NT2/D1 (cell line): ENCODE results near the gene MLC1.

ENCODE experiments used
- SUZ12 ChIP-seq: IDR thresholded peaks from 2 replicates; pipeline ENCODE4 v1.6.1; 2011; ENCODE audit not compliant: insufficient read length, insufficient read depth; ENCODE audit errors: extremely low read depth
- YY1 ChIP-seq: IDR thresholded peaks from 2 replicates; pipeline ENCODE4 v1.6.1; 2011; ENCODE audit not compliant: insufficient read length, insufficient read depth
- ZNF274 ChIP-seq: IDR thresholded peaks from 2 replicates; pipeline ENCODE4 v1.6.1; 2011; ENCODE audit warnings: mild to moderate bottlenecking, low read depth, low read length

DNA sequence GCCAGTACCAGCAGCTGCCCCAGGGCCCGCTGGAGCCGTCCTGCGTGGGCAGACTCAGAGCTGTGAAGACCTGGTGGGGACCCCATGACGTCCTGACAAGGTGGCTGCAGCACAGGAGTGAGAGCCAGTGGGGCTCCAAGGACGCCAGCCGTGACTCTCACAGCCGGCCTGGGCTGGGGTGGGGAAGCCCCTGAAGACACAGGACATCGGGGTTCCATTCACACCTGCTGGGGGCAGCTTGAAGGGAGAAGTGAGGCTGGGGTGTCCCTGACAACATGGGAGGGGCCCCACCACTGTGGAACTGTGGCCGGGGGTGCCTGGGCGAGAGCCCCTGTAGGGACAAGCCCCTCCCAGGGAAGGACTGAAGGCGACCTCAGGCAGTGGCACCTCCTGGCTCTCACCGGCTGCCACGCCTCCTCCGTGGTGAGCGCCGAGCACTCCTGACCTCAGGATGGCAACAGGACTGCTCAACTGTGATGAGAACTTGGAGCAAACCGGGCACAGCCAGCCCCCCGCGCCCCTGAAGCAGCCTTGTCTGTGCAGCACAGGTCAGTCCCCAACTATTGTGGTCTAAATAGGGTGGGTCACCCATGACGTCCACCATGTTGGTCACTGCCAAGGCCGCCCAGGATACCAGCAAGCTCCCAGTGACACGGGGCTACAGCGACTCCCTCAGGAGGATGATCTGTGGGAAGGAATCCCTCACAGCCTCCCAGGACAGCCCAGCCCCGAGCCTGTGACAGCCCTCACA lies 49.9 kb downstream of the MLC1 start:
- TF ChIP-seq SUZ12 (no peak), ZNF274 (no peak), YY1 (no peak)
